Neural cell (in vitro differentiated cells): Measurements from ENCODE around the gene MINDY4. TPM values are rescaled to one million over a fixed set of nuclear protein-coding genes. Genes with fewer than 3 reads are reported as not detected.

Experiments used
- H2AFZ ChIP-seq: fragments of 200-600, 300-800 bp; sonication (generic), shearing (Covaris generic); 2 replicates; pipeline ENCODE4 v1.6.0; 2014; ENCODE audit warnings: low read depth, mild to moderate bottlenecking, antibody characterized with exemption, low read length, moderate library complexity
- H3F3A ChIP-seq: fragments of 200-600 bp; shearing (Covaris generic); 2 replicates; pipeline ENCODE4 v1.6.1; 2016; ENCODE audit warnings: mild to moderate bottlenecking, moderate library complexity, mixed read lengths, antibody characterized with exemption, low read length; ENCODE audit not compliant: insufficient read depth, poor library complexity, severe bottlenecking
- H3K27ac ChIP-seq: fragments of 200-600, 300-800 bp; sonication (generic), shearing (Covaris generic); 2 replicates; pipeline ENCODE4 v1.5.1; 2014; ENCODE audit warnings: mild to moderate bottlenecking, low read length, moderate library complexity
- H3K27me3 ChIP-seq: fragments of 300-800, 200-600 bp; sonication (generic), shearing (Covaris generic); 2 replicates; pipeline ENCODE4 v1.6.0; 2014; ENCODE audit warnings: mild to moderate bottlenecking, low read depth, low read length, moderate library complexity; ENCODE audit not compliant: insufficient read depth
- H3K36me3 ChIP-seq: fragments of 300-800, 200-600 bp; sonication (generic), shearing (Covaris generic); 2 replicates; pipeline ENCODE4 v1.5.1; 2014; ENCODE audit warnings: mild to moderate bottlenecking, antibody characterized with exemption, low read length, moderate library complexity; ENCODE audit not compliant: insufficient read depth
- H3K4me2 ChIP-seq: fragments of 300-800, 200-600 bp; sonication (generic), shearing (Covaris generic); 2 replicates; pipeline ENCODE4 v1.6.0; 2014; ENCODE audit warnings: mild to moderate bottlenecking, low read length
- H3K4me3 ChIP-seq: fragments of 300-800, 200-600 bp; sonication (generic), shearing (Covaris generic); 2 replicates; pipeline ENCODE4 v1.5.1; 2014; ENCODE audit warnings: mild to moderate bottlenecking, low read length, moderate library complexity
- H3K79me2 ChIP-seq: fragments of 200-600 bp; shearing (Covaris generic); replicated peaks from 2 replicates; pipeline ENCODE4 v1.6.0; 2014; ENCODE audit warnings: mild to moderate bottlenecking, low read length, moderate library complexity; ENCODE audit not compliant: insufficient read depth
- H3K9ac ChIP-seq: fragments of 300-800, 200-600 bp; sonication (generic), shearing (Covaris generic); 2 replicates; pipeline ENCODE4 v1.6.1; 2016; ENCODE audit warnings: mild to moderate bottlenecking, low read length, mixed read lengths
- H3K9me2 ChIP-seq: fragments of 200-600 bp; shearing (Covaris generic); 2 replicates; pipeline ENCODE4 v1.6.1; 2016; ENCODE audit warnings: mild to moderate bottlenecking, low read length, mixed read lengths; ENCODE audit not compliant: insufficient read depth
- H3K9me3 ChIP-seq: fragments of 200-600, 300-800 bp; sonication (generic), shearing (Covaris generic); 2 replicates; pipeline ENCODE4 v1.6.1; 2016; ENCODE audit warnings: mild to moderate bottlenecking, mixed run types, low read length, moderate library complexity, mixed read lengths
- H4K20me1 ChIP-seq: fragments of 200-600 bp; shearing (Covaris generic); 2 replicates; pipeline ENCODE4 v1.6.1; 2016; ENCODE audit warnings: mild to moderate bottlenecking, mixed run types; ENCODE audit not compliant: insufficient read depth
- EP300 ChIP-seq: fragments of 450-650 bp; conservative IDR thresholded peaks from 2 replicates; pipeline ENCODE4 v1.6.1; 2014; ENCODE audit warnings: antibody characterized with exemption, mild to moderate bottlenecking, moderate library complexity; ENCODE audit not compliant: poor library complexity, severe bottlenecking
- EZH2 ChIP-seq: fragments of 200-600, 300-800 bp; shearing (Covaris generic), sonication (generic); IDR thresholded peaks from 2 replicates; pipeline ENCODE4 v1.6.1; 2014; ENCODE audit warnings: antibody characterized with exemption, low read length, borderline replicate concordance, mild to moderate bottlenecking; ENCODE audit not compliant: insufficient read depth, poor library complexity, severe bottlenecking
- MXI1 ChIP-seq: fragments of 450-650 bp; conservative IDR thresholded peaks from 2 replicates; pipeline ENCODE4 v1.6.1; 2014; ENCODE audit warnings: antibody characterized with exemption, mild to moderate bottlenecking; ENCODE audit not compliant: poor library complexity, severe bottlenecking
- POLR2AphosphoS5 ChIP-seq: IDR thresholded peaks from 2 replicates; pipeline ENCODE4 v1.6.1; 2012
- RAD21 ChIP-seq: fragments of 450-650 bp; conservative IDR thresholded peaks from 2 replicates; pipeline ENCODE4 v1.6.1; 2014; ENCODE audit warnings: antibody characterized with exemption, mild to moderate bottlenecking, moderate library complexity
- SMC3 ChIP-seq: fragments of 450-650 bp; conservative IDR thresholded peaks from 2 replicates; pipeline ENCODE4 v1.6.1; 2014; ENCODE audit warnings: antibody characterized with exemption, mild to moderate bottlenecking, moderate library complexity; ENCODE audit not compliant: poor library complexity
- TAF1 ChIP-seq: IDR thresholded peaks from 2 replicates; pipeline ENCODE4 v1.6.1; 2012; ENCODE audit warnings: low read depth
- polyA plus RNA-seq: library from polyadenylated mRNA; depleted of rRNA; stranded (reverse); fragments of >200 nt; gene quantifications from 2 replicates; pipeline ENCODE4 v1.2.3, GENCODE V29; 2014
- TF ChIP-seq, protein P1 (sequence below): fragments of 450-650 bp; IDR thresholded peaks from 2 replicates; pipeline ENCODE4 v1.5.1; 2014; ENCODE audit warnings: antibody characterized with exemption, mild to moderate bottlenecking, moderate library complexity; ENCODE audit not compliant: poor library complexity, severe bottlenecking
- TF ChIP-seq, protein P2 (sequence below): IDR thresholded peaks from 2 replicates; pipeline ENCODE4 v1.6.1; 2012; ENCODE audit warnings: borderline replicate concordance

The MINDY4 gene
- polyA plus RNA-seq, 1 donor from 2014 or later, result 1.0 TPM

DNA sequence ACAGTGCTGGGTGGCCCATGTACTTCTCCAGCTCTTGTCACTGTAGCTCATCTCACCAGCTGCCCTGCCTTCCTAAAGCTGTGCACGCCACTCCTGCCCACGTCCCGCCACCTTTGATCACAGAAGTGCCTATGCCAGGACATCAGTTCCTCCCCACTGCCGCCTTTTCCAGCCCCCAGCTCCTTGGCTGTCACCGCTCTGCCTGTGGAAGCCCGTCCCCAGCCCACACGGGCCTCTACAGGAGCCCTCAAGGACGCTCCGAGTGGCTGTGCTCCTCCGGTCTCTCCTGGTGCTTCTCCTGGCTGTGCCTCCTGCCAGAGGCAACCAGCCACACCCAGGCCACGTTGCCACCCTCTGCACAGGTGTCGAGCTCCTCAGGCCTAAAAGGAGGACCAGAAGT is 38.6 kb upstream of the MINDY4 start:
- no peaks in the 10 kb centered on the region for H3K79me2 ChIP-seq
- H3K9me2 ChIP-seq, result no peaks in the 10 kb centered on the region
- H3K4me2 ChIP-seq, result no peak overlapping the region
- no peaks in the 10 kb centered on the region for H3F3A ChIP-seq
- H3K9ac ChIP-seq, result no peak overlapping the region
- no peaks in the 10 kb centered on the region for H3K9me3 ChIP-seq
- no peak overlapping the region for H2AFZ ChIP-seq
- H3K4me3 ChIP-seq, result no peak overlapping the region
- no peaks in the 10 kb centered on the region for H3K36me3 ChIP-seq
- no peaks in the 10 kb centered on the region for H4K20me1 ChIP-seq
- H3K27ac ChIP-seq, result no peak overlapping the region
- TF ChIP-seq, protein P1, sequence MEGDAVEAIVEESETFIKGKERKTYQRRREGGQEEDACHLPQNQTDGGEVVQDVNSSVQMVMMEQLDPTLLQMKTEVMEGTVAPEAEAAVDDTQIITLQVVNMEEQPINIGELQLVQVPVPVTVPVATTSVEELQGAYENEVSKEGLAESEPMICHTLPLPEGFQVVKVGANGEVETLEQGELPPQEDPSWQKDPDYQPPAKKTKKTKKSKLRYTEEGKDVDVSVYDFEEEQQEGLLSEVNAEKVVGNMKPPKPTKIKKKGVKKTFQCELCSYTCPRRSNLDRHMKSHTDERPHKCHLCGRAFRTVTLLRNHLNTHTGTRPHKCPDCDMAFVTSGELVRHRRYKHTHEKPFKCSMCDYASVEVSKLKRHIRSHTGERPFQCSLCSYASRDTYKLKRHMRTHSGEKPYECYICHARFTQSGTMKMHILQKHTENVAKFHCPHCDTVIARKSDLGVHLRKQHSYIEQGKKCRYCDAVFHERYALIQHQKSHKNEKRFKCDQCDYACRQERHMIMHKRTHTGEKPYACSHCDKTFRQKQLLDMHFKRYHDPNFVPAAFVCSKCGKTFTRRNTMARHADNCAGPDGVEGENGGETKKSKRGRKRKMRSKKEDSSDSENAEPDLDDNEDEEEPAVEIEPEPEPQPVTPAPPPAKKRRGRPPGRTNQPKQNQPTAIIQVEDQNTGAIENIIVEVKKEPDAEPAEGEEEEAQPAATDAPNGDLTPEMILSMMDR, result no peak
- TF ChIP-seq TAF1 (no peak), EP300 (no peak), EZH2 (no peak), RAD21 (no peak), POLR2AphosphoS5 (no peak), SMC3 (no peak), MXI1 (no peak)
- TF ChIP-seq, protein P2, sequence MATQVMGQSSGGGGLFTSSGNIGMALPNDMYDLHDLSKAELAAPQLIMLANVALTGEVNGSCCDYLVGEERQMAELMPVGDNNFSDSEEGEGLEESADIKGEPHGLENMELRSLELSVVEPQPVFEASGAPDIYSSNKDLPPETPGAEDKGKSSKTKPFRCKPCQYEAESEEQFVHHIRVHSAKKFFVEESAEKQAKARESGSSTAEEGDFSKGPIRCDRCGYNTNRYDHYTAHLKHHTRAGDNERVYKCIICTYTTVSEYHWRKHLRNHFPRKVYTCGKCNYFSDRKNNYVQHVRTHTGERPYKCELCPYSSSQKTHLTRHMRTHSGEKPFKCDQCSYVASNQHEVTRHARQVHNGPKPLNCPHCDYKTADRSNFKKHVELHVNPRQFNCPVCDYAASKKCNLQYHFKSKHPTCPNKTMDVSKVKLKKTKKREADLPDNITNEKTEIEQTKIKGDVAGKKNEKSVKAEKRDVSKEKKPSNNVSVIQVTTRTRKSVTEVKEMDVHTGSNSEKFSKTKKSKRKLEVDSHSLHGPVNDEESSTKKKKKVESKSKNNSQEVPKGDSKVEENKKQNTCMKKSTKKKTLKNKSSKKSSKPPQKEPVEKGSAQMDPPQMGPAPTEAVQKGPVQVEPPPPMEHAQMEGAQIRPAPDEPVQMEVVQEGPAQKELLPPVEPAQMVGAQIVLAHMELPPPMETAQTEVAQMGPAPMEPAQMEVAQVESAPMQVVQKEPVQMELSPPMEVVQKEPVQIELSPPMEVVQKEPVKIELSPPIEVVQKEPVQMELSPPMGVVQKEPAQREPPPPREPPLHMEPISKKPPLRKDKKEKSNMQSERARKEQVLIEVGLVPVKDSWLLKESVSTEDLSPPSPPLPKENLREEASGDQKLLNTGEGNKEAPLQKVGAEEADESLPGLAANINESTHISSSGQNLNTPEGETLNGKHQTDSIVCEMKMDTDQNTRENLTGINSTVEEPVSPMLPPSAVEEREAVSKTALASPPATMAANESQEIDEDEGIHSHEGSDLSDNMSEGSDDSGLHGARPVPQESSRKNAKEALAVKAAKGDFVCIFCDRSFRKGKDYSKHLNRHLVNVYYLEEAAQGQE, result no peak
- no peaks in the 10 kb centered on the region for H3K27me3 ChIP-seq

DNA sequence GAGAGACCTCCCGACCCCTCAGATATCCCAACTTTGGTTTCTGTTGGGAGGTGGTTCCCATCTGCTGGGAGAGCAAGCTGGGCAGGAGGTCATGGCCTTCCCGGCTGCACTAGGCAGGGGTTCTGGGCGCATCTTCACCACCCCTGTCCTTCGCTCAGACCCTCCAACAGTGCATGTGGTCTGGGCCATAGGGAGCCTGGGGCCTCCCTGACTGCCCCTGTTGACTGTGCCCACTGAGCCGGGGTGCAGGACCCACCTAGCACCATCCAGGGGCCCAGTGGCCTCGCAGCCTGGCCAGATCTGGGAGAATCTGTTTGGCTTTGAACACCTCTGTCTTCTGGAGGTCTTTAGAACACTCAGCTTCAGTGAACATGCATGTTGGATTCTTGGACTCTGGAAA is 38.0 kb upstream of the MINDY4 start:
- no peak overlapping the region for H3K9ac ChIP-seq
- H3K36me3 ChIP-seq, result no peaks in the 10 kb centered on the region
- H2AFZ ChIP-seq, result no peak overlapping the region
- no peak overlapping the region for H3K4me2 ChIP-seq
- no peaks in the 10 kb centered on the region for H4K20me1 ChIP-seq
- H3K9me2 ChIP-seq, result no peaks in the 10 kb centered on the region
- TF ChIP-seq EP300 (no peak), SMC3 (no peak), EZH2 (no peak), POLR2AphosphoS5 (no peak)
- TF ChIP-seq, protein P2, result no peak
- TF ChIP-seq, protein P1, result no peak
- no peaks in the 10 kb centered on the region for H3K27me3 ChIP-seq
- no peak overlapping the region for H3K27ac ChIP-seq
- no peak overlapping the region for H3K4me3 ChIP-seq
- H3K79me2 ChIP-seq, result no peaks in the 10 kb centered on the region
- H3F3A ChIP-seq, result no peaks in the 10 kb centered on the region
- no peaks in the 10 kb centered on the region for H3K9me3 ChIP-seq
